GM12875 (cell line): ENCODE measurements around the gene CEP85L.

Experiments
- H3K4me3 ChIP-seq: one replicate; pipeline ENCODE4 v1.5.1; 2011; ENCODE audit warnings: low read depth, low read length, control low read depth
- TF ChIP-seq, protein P1 (sequence below): IDR thresholded peaks from 2 replicates; pipeline ENCODE4 v1.5.1; 2011; ENCODE audit warnings: low read depth, mild to moderate bottlenecking, control low read depth, inconsistent platforms, low read length, moderate library complexity, borderline replicate concordance; ENCODE audit not compliant: insufficient read depth

Gene CEP85L

GRCh38 chr6:118606858-118607257 lies 44.5 kb downstream of the CEP85L start:
- TF ChIP-seq, protein P1, sequence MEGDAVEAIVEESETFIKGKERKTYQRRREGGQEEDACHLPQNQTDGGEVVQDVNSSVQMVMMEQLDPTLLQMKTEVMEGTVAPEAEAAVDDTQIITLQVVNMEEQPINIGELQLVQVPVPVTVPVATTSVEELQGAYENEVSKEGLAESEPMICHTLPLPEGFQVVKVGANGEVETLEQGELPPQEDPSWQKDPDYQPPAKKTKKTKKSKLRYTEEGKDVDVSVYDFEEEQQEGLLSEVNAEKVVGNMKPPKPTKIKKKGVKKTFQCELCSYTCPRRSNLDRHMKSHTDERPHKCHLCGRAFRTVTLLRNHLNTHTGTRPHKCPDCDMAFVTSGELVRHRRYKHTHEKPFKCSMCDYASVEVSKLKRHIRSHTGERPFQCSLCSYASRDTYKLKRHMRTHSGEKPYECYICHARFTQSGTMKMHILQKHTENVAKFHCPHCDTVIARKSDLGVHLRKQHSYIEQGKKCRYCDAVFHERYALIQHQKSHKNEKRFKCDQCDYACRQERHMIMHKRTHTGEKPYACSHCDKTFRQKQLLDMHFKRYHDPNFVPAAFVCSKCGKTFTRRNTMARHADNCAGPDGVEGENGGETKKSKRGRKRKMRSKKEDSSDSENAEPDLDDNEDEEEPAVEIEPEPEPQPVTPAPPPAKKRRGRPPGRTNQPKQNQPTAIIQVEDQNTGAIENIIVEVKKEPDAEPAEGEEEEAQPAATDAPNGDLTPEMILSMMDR, result no peak
- H3K4me3 ChIP-seq, result no peak overlapping the region

DNA sequence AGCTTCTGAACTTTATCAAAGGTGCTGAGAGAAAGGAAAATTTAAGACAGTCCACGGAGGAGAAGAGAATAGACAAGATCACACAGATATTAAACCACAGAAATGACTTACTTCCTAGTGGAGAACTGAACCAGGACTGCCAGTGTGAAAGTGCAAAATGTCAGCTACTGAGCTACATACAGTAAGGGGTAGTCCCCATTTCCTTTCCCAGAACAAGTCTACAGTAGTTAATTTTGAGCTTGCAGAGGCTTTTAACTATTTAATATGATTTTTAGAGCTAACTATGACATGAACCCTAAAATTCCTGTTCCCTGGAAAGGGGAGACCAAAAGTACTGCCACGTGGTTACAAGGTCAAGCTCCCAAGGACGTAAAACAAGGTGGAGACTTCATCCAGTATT lies 45.1 kb downstream of the CEP85L start:
- no peak overlapping the region for H3K4me3 ChIP-seq
- TF ChIP-seq, protein P1, result no peak

DNA sequence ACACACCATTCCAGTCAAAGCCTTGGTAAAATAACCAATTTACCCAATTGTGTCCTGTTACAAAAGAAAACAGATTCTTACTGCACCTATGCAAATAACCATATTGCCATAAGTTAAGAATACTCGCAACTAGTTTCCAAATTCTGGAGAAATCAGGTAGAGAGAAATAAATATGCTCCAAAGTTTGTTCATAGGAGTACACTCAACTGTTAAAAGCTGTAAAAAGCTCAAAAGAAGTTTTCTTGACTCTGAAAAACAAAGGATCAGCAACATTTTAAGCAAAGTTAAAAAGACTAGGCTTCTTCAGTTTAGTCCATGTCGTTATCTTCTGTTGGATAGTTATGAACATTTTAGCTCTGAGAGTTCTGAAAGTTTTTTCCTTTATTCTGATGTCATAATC lies 48.0 kb downstream of the CEP85L start:
- TF ChIP-seq, protein P1, result no peak
- no peak overlapping the region for H3K4me3 ChIP-seq

- no peak overlapping the region for H3K4me3 ChIP-seq
- TF ChIP-seq, protein P1, result no peak
Measured at GRCh38 chr6:118602300-118602699, 49.1 kb downstream of the CEP85L start.

DNA sequence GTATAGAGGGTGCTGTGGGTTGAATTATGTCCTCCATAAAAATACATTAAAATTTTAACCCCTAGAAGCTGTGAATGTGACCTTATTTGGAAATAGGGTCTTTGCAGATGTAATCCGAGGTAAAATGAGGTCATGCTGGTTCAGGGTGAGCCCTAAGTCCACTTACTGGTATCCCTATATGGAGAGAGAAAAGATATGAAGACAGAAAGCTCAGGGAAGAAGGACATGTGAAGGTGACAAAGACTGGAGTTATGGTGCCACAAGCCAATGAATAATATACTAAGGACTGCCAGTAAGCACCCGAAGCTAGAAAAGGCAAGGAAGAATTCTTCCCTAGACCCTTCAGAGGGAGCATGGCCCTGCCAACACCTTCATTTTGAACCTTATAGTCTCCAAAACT lies 53.1 kb downstream of the CEP85L start:
- H3K4me3 ChIP-seq, result no peak overlapping the region
- TF ChIP-seq, protein P1, result no peak

DNA sequence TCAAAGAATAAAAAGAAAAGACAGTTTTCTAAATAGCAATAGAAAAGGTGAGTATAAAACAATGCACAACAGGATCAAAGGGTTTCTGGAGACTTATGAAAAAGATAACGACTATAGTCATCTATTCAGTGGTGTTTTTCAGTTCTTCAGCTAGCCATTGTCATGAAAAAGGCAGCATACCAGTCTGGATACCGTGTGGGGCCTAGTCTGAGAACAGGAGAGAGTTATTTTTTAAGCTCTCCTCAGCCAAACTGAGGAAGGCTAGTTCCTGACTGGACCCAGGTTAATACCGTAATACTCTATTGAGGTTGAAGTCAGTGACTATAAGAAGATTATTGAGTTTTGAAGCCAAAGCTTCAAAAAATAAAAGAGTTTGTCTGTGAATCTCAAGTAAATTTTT lies 53.8 kb downstream of the CEP85L start:
- H3K4me3 ChIP-seq, result no peak overlapping the region
- TF ChIP-seq, protein P1, result no peak

GRCh38 chr6:118596774-118597320 lies 54.5 kb downstream of the CEP85L start:
- TF ChIP-seq, protein P1, result no peak
- H3K4me3 ChIP-seq, result no peak overlapping the region
